ENCODE results near the gene RAB31.

GRCh38 chr18:9865764-9866490 lies 157.8 kb downstream of the RAB31 start:
- TF ChIP-seq EZH2 (IDR thresholded peaks at IDR 0.05) = no peak
- no peak for TF ChIP-seq POLR2AphosphoS5 (IDR thresholded peaks at IDR 0.05; ENCODE audit: borderline replicate concordance, low read depth, low read length)
- TF ChIP-seq FOXP2 (optimal IDR thresholded peaks at IDR 0.05; ENCODE audit: control extremely low read depth, extremely low read length, insufficient read depth) = no peak
